CD14-positive monocyte (primary cell): ENCODE data around the gene INF2. TPM values are rescaled to one million over a fixed set of nuclear protein-coding genes. Genes with fewer than 3 reads are reported as not detected.
"Not testable (repeated sequence)": the region's sequence is repeated elsewhere in the genome, so short reads cannot be mapped to it uniquely, and the experiment has no call there.

Experiments
- DNase-seq, 3 donors: peaks; one replicate each; pipeline ENCODE4 v3.0.0-alpha.2; 2011 to 2022
- H2AFZ ChIP-seq: 2 replicates; pipeline ENCODE4 v1.6.0; 2012; ENCODE audit warnings: mild to moderate bottlenecking, low read depth, low read length, inconsistent platforms; ENCODE audit not compliant: insufficient read depth, poor library complexity, severe bottlenecking
- H3K27ac ChIP-seq, 2 donors: 1 replicate in 1 of 2; 2 replicates in 1 of 2; pipeline ENCODE4 v1.5.1; 2012 to 2013; ENCODE audit warnings: low read length in 2 of 2, control low read depth in 1 of 2, inconsistent platforms in 1 of 2, low read depth in 1 of 2, mild to moderate bottlenecking in 1 of 2
- H3K27me3 ChIP-seq, 2 donors: one replicate each; pipeline versions ENCODE4 v1.6.0 to v1.6.1; 2011 to 2013; ENCODE audit warnings: low read length in 2 of 2; ENCODE audit not compliant: control insufficient read depth in 2 of 2, insufficient read depth in 2 of 2
- H3K36me3 ChIP-seq, 2 donors: replicated peaks in 1 of 2; 1 replicate in 1 of 2; 2 replicates in 1 of 2; pipeline versions ENCODE4 v1.5.1 to v1.6.1; 2012 to 2013; ENCODE audit warnings: low read length in 2 of 2, control low read depth in 1 of 2, inconsistent platforms in 1 of 2, mild to moderate bottlenecking in 1 of 2; ENCODE audit not compliant: insufficient read depth in 2 of 2, control insufficient read depth in 1 of 2
- H3K4me1 ChIP-seq, 2 donors: 1 replicate in 1 of 2; 2 replicates in 1 of 2; pipeline versions ENCODE4 v1.5.1 to v1.6.1; 2012 to 2013; ENCODE audit warnings: low read length in 2 of 2, control low read depth in 1 of 2, inconsistent platforms in 1 of 2, mild to moderate bottlenecking in 1 of 2, moderate library complexity in 1 of 2; ENCODE audit not compliant: insufficient read depth in 2 of 2, control insufficient read depth in 1 of 2
- H3K4me2 ChIP-seq: replicated peaks from 2 replicates; pipeline ENCODE3; 2012; ENCODE audit warnings: low read length, moderate library complexity, mild to moderate bottlenecking; ENCODE audit not compliant: poor library complexity, severe bottlenecking; ENCODE audit errors: extremely low read depth
- H3K4me3 ChIP-seq, 3 experiments: fragments of 200-600 bp in 1 of 3; sonication (generic) in 1 of 3; replicated peaks in 1 of 3; 1 replicate in 2 of 3; 2 replicates in 1 of 3; pipeline ENCODE4 v1.5.1; 2011 to 2013; ENCODE audit warnings: low read length in 3 of 3, mild to moderate bottlenecking in 3 of 3, control low read depth in 2 of 3, low read depth in 2 of 3, inconsistent platforms in 1 of 3, moderate library complexity in 1 of 3
- H3K79me2 ChIP-seq: 2 replicates; pipeline ENCODE4 v1.6.0; 2012; ENCODE audit warnings: mild to moderate bottlenecking, control low read depth, inconsistent platforms, low read length, moderate library complexity; ENCODE audit not compliant: insufficient read depth
- H3K9ac ChIP-seq: 2 replicates; pipeline ENCODE4 v1.6.0; 2017; ENCODE audit warnings: low read length, mild to moderate bottlenecking; ENCODE audit not compliant: insufficient read depth, poor library complexity, severe bottlenecking
- H3K9me3 ChIP-seq, 2 donors: replicated peaks in 1 of 2; 1 replicate in 1 of 2; 2 replicates in 1 of 2; pipeline versions ENCODE4 v1.5.1 to v1.6.1; 2012 to 2013; ENCODE audit warnings: low read length in 2 of 2, control low read depth in 1 of 2; ENCODE audit not compliant: control insufficient read depth in 1 of 2, insufficient read depth in 1 of 2
- H4K20me1 ChIP-seq: 2 replicates; pipeline ENCODE4 v1.6.0; 2012; ENCODE audit warnings: mild to moderate bottlenecking, low read length, control low read depth, moderate library complexity; ENCODE audit not compliant: insufficient read depth
- H3K27ac Mint-ChIP-seq, 7 donors: one replicate each; pipeline ENCODE4 v1.8.0; 2020; ENCODE audit warnings: mild to moderate bottlenecking in 7 of 7, mixed read lengths in 7 of 7, moderate library complexity in 6 of 7, inconsistent platforms in 2 of 7
- H3K27me3 Mint-ChIP-seq, 3 donors: one replicate each; pipeline ENCODE4 v1.8.0; 2021 to 2022; ENCODE audit warnings: low read depth in 3 of 3, mild to moderate bottlenecking in 3 of 3, mixed read lengths in 3 of 3, moderate library complexity in 3 of 3, inconsistent platforms in 1 of 3
- H3K36me3 Mint-ChIP-seq, 2 donors: one replicate each; pipeline ENCODE4 v1.8.0; 2020; ENCODE audit warnings: mixed read lengths in 2 of 2, inconsistent platforms in 1 of 2, mild to moderate bottlenecking in 1 of 2
- H3K4me1 Mint-ChIP-seq: one replicate; pipeline ENCODE4 v1.8.0; 2020; ENCODE audit warnings: mild to moderate bottlenecking, mixed read lengths
- H3K4me3 Mint-ChIP-seq, 2 donors: one replicate each; pipeline ENCODE4 v1.8.0; 2020; ENCODE audit warnings: mild to moderate bottlenecking in 2 of 2, mixed read lengths in 2 of 2, moderate library complexity in 1 of 2
- H3K9me3 Mint-ChIP-seq, 7 donors: one replicate each; pipeline ENCODE4 v1.8.0; 2020 to 2022; ENCODE audit warnings: mixed read lengths in 7 of 7, mild to moderate bottlenecking in 6 of 7, moderate library complexity in 6 of 7, inconsistent platforms in 2 of 7
- WGBS: methylation state at CpG from one replicate; pipeline ENCODE4 v1.1.5; 2013; ENCODE audit warnings: missing lambda C conversion rate; ENCODE audit not compliant: insufficient coverage; 5-methylcytosine and 5-hydroxymethylcytosine counted together
- intact Hi-C, 2 donors: fragments of 100-400 bp; cut with micrococcal nuclease; formaldehyde crosslinking; loops; one replicate each; pipeline versions ENCODE4 v1.15.0 to v1.15.1; 2023
- polyA plus RNA-seq, 3 donors: library from polyadenylated mRNA; depleted of rRNA in 1 of 3; unstranded in 2 of 3; stranded (reverse) in 1 of 3; fragments of 300-500 nt in 2 of 3; fragments of >200 nt in 1 of 3; fragmentation: Illumina TruSeq in 2 of 3; gene quantifications; 1 replicate in 2 of 3; 2 replicates in 1 of 3; pipeline ENCODE4 v1.2.3, GENCODE V29; 2012 to 2021
- TF ChIP-seq, protein P1 (sequence below): fragments of 200-600 bp; IDR thresholded peaks from one replicate; pipeline ENCODE4 v1.8.0; 2022; ENCODE audit warnings: antibody characterized with exemption, mild to moderate bottlenecking

Gene INF2
- polyA plus RNA-seq, 3 donors, result 2.9 to 23.3 (median 3.8) TPM

DNA sequence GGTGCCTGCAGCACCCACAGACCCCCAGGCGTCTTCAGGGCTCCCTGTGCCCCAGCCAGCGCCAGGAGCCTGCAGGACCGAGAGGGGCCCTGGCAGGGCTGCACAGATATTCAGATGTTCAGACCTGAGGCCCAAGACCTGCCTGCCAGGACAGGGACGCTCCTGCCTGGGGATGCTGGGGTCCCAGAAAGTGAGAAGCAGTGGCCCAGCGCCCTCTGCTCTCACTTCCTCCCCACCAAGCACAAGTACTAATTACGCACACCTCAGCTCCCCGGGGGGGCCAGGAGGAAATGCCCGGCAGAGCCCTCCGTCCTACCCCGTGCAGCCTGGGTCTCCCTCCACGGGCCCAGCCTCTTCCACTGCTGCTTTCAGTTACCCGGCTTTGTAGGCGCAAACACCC, 28.8 kb upstream of the INF2 start:
- intact Hi-C loops, result no loop called here
- Mint-ChIP-seq H3K27me3 (peaks cover 35 to 44% (median 37%) of the 10 kb centered on the region in 3 donors), H3K4me1 (peaks cover 31% of the 10 kb centered on the region), H3K27ac (no peak overlapping the region), H3K4me3 (peak overlapping the region; percentile 45 to 67), H3K9me3 (peaks cover 0 to 14% (median 3%) of the 10 kb centered on the region in 7 donors), H3K36me3 (no peaks in the 10 kb centered on the region)
- no peak for DNase-seq
- Histone ChIP-seq H3K9ac (no peak overlapping the region), H3K27me3 (peaks cover 0 to 28% of the 10 kb centered on the region in 2 donors), H3K79me2 (no peaks in the 10 kb centered on the region), H3K4me1 (peaks cover 15 to 24% of the 10 kb centered on the region in 2 donors), H3K9me3 (no peaks in the 10 kb centered on the region), H3K36me3 (no peaks in the 10 kb centered on the region), H3K4me3 (no peak overlapping the region), H4K20me1 (no peaks in the 10 kb centered on the region), H2AFZ (no peak overlapping the region), H3K27ac (no peak overlapping the region), H3K4me2 (no peak overlapping the region)
- TF ChIP-seq, protein P1, sequence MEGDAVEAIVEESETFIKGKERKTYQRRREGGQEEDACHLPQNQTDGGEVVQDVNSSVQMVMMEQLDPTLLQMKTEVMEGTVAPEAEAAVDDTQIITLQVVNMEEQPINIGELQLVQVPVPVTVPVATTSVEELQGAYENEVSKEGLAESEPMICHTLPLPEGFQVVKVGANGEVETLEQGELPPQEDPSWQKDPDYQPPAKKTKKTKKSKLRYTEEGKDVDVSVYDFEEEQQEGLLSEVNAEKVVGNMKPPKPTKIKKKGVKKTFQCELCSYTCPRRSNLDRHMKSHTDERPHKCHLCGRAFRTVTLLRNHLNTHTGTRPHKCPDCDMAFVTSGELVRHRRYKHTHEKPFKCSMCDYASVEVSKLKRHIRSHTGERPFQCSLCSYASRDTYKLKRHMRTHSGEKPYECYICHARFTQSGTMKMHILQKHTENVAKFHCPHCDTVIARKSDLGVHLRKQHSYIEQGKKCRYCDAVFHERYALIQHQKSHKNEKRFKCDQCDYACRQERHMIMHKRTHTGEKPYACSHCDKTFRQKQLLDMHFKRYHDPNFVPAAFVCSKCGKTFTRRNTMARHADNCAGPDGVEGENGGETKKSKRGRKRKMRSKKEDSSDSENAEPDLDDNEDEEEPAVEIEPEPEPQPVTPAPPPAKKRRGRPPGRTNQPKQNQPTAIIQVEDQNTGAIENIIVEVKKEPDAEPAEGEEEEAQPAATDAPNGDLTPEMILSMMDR, result no peak
- 12% methylated on average over 13 of the region's 13 CpGs for WGBS

DNA sequence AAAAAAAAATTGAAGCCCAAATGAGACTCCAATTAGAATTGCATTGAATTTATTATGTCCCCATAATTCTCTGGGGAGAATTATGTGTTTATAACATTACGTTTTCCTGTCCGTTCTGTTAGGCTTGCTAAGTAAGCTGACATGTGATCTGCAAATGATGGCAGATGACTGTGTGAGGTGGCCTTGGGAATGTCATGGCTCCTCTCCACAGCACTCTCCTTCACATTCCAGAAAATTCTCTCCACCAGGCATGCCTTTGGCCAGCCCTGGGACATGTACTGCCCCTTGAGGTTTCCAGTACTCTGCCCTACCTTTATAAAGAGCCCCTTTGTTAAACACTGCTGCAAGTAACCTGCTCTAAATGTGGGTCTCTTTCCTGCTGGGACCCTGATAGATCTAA, 28.3 kb upstream of the INF2 start:
- H3K36me3 Mint-ChIP-seq, result no peaks in the 10 kb centered on the region
- intact Hi-C loops, result no loop called here
- no CpG with 5 or more reads among the region's 2 CpGs for WGBS
- Histone ChIP-seq H3K36me3 (no peaks in the 10 kb centered on the region), H3K9me3 (no peaks in the 10 kb centered on the region), H4K20me1 (no peaks in the 10 kb centered on the region), H3K27me3 (peaks cover 0 to 28% of the 10 kb centered on the region in 2 donors), H3K9ac (no peak overlapping the region), H3K4me2 (no peak overlapping the region), H3K79me2 (no peaks in the 10 kb centered on the region), H3K4me1 (peaks cover 15 to 28% of the 10 kb centered on the region in 2 donors), H3K27ac (no peak overlapping the region), H3K4me3 (no peak overlapping the region), H2AFZ (no peak overlapping the region)
- H3K9me3 Mint-ChIP-seq, result peaks cover 0 to 14% (median 3%) of the 10 kb centered on the region in 7 donors
- peak overlapping the region in 1 of 2 donors; percentile 39 for H3K4me3 Mint-ChIP-seq
- DNase-seq, result no peak
- peaks cover 35 to 44% (median 37%) of the 10 kb centered on the region in 3 donors for H3K27me3 Mint-ChIP-seq
- H3K27ac Mint-ChIP-seq, result no peak overlapping the region
- TF ChIP-seq, protein P1, result no peak
- H3K4me1 Mint-ChIP-seq, result peaks cover 34% of the 10 kb centered on the region

DNA sequence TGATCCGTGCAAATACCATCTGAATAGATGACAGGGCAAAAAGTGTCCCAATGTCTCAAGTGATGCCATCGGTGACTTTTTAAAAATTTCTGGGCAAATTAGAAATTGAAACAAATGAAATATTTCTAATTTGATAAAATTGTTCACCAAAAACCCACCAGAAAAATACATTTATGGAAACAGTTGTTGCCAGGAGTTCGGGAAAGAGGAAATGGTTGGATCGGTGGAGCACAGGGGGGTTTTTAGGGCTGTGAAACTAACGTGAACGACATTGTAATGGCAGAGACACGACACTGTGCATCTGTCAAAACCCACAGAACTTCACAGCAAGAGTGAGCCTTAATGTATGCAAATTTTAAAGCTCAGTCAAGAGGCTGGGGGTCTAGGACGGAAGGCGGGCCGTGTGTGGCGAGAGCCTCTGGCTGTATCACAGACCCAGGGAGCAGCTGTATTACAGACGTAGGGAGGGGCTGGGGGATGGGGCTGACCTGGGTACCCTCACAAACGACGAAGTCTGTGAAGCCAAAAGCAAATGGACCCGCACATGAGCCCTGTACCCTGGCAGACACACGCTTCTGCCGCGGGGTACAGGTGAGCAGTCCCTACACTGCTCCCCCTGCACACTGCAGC, 27.8 kb upstream of the INF2 start:
- peak overlapping the region in 1 of 7 donors; percentile 2 for H3K27ac Mint-ChIP-seq
- H3K79me2 ChIP-seq, H3K27ac ChIP-seq, H2AFZ ChIP-seq, H3K4me3 Mint-ChIP-seq, H3K9me3 ChIP-seq, H3K9ac ChIP-seq, DNase-seq, H3K4me3 ChIP-seq, H3K36me3 Mint-ChIP-seq, intact Hi-C loops, H3K4me2 ChIP-seq, H3K36me3 ChIP-seq, H4K20me1 ChIP-seq: not testable (repeated sequence)
- Histone ChIP-seq H3K4me1 (peaks cover 15 to 28% of the 10 kb centered on the region in 2 donors), H3K27me3 (peaks cover 0 to 28% of the 10 kb centered on the region in 2 donors)
- H3K9me3 Mint-ChIP-seq, result peaks cover 0 to 14% (median 3%) of the 10 kb centered on the region in 7 donors
- H3K27me3 Mint-ChIP-seq, result peaks cover 34 to 44% (median 35%) of the 10 kb centered on the region in 3 donors
- 91% methylated on average over 8 of the region's 18 CpGs for WGBS
- peaks cover 31% of the 10 kb centered on the region for H3K4me1 Mint-ChIP-seq
